ENCODE data around the gene NAT16. TPM values are rescaled to one million over a fixed set of nuclear protein-coding genes. Genes with fewer than 3 reads are reported as not detected.

Gene NAT16
- polyA plus RNA-seq, 1 experiment = 0.02 TPM

DNA sequence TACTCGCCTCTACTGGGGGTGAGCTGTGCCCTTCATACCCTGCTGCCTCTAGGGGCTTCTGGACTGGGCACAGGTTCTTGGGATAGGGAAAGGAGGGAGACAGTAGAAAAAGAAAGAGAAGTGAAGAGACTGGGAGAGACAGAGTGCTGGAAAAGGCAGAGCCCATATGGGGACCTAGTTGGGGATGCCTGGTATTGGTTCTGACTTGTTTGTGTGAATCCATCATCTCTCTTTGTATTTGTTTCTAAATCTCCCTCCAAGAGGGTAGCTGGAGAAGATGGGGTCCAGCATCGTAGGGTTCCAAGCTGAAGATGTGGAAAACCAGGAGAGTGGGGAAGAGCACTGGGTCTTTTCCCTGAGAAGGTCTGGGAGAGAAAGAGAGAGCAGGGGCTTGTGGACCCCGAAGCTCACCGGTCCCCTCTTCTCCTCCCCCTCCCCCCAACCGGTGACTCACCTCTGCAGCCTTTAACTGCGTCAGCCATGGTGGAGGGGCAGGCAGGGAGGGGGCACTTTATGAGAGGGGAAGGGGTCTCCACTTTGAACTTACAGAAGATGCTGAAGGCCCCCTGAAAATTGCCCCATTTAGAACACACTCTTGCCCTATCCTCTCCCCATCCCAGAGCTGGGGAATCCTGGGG is 11.6 kb downstream of the NAT16 start:
- TF ChIP-seq, protein P1, sequence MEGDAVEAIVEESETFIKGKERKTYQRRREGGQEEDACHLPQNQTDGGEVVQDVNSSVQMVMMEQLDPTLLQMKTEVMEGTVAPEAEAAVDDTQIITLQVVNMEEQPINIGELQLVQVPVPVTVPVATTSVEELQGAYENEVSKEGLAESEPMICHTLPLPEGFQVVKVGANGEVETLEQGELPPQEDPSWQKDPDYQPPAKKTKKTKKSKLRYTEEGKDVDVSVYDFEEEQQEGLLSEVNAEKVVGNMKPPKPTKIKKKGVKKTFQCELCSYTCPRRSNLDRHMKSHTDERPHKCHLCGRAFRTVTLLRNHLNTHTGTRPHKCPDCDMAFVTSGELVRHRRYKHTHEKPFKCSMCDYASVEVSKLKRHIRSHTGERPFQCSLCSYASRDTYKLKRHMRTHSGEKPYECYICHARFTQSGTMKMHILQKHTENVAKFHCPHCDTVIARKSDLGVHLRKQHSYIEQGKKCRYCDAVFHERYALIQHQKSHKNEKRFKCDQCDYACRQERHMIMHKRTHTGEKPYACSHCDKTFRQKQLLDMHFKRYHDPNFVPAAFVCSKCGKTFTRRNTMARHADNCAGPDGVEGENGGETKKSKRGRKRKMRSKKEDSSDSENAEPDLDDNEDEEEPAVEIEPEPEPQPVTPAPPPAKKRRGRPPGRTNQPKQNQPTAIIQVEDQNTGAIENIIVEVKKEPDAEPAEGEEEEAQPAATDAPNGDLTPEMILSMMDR (IDR thresholded peaks at IDR 0.05; ENCODE audit: insufficient read depth, low read depth, low read length) = no peak
- DNase-seq (ENCODE audit: low read depth) = no peak
- ChIA-PET CTCF (interaction anchor here (0.9 to 1.8 kb wide), 3 partner anchors 24 to 50 kb away, joined by 3 to 8 read pairs (median 3); no protein-coding TSS in a partner anchor), POLR2A (no interaction called here)
- no peak overlapping the region for H3K4me3 ChIP-seq (ENCODE audit: low read depth, low read length)
- no peaks in the 10 kb centered on the region for H3K36me3 ChIP-seq (ENCODE audit: control insufficient read depth, insufficient read depth, low read length)
- H3K27me3 ChIP-seq (ENCODE audit: control insufficient read depth, insufficient read depth, low read length) = peaks cover 46% of the 10 kb centered on the region

DNA sequence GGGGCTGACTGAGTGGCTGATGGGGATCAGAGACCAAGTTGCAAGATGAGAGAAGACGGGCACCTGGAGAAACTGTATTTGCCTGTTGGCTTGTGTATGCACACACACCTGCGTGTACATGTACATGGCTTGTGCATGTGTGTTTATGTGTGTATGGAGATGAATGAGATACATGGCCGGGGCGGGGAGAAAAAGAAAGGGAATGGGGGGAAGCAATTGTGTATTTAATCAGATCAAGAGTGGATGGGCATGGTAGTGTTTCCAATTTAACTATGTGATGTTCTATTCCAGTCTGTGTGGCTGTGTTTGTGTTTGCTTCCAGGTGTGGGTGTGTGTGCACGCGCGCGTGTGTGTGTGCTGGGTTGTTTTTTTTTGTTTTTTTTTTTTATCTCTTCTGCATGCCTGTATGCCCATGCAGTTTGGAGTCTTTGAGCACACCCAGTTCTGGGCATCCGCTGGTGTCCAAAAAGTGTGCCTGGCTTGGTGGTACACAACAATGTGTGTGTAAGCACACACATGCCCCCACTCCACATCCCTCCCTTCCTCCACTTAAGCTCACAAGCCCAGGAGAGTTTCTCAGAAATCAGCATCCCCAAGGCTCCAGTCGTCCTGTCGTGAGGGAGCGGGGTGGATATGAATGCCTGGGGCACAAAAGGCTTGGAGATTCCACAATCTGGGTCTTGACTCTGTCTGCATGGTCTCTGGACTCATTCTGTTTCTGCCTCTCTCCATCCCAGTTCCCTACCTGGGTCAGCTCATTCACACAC is 12.3 kb downstream of the NAT16 start:
- Histone ChIP-seq H3K27me3 (ENCODE audit: control insufficient read depth, insufficient read depth, low read length) (peaks cover 44% of the 10 kb centered on the region), H3K4me3 (ENCODE audit: low read depth, low read length) (no peak overlapping the region), H3K36me3 (ENCODE audit: control insufficient read depth, insufficient read depth, low read length) (no peaks in the 10 kb centered on the region)
- CTCF ChIA-PET = interaction anchor here (0.9 to 1.8 kb wide), 3 partner anchors 24 to 51 kb away, joined by 3 to 8 read pairs (median 3); no protein-coding TSS in a partner anchor
- POLR2A ChIA-PET = no interaction called here
- DNase-seq (ENCODE audit: low read depth) = no peak
- TF ChIP-seq, protein P1 (IDR thresholded peaks at IDR 0.05; ENCODE audit: insufficient read depth, low read depth, low read length) = no peak

DNA sequence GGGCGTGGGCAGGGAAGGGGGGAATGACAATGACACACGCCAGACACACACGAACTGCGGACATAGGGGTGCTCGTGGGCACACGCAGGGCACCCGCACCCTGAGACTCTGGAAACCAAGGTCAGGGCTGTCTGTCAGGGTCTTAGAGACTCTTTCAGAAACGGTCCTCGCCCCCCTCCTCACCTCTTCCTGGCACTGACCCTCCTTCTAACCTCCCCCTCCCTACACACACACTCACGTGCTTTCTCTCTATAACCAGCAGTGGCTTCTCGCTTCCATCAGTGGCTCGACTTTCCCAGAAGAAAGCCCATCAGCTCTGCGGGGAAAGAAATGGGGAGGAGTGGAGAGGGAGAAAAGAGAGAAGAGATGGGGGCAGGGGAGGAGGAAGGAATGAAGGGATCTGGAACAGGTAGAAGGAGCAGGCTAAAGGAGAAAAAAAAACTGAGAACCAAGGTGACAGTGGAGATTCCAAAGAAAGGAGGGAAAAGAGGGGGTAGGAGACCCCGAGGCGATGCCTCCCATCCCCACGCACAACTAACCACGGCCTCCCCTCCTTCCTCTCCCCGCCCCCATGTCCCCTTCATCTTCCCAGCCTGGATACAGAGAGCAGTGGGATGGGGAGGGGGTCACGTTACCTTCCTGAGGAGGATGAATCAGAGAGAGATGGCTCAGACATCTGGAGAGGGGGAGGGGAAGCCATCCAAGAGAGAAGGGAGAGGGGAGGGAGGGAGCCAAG is 13.0 kb downstream of the NAT16 start:
- TF ChIP-seq, protein P1 (IDR thresholded peaks at IDR 0.05; ENCODE audit: insufficient read depth, low read depth, low read length) = no peak
- Histone ChIP-seq H3K27me3 (ENCODE audit: control insufficient read depth, insufficient read depth, low read length) (peaks cover 37% of the 10 kb centered on the region), H3K4me3 (ENCODE audit: low read depth, low read length) (no peak overlapping the region), H3K36me3 (ENCODE audit: control insufficient read depth, insufficient read depth, low read length) (no peaks in the 10 kb centered on the region)
- ChIA-PET POLR2A (no interaction called here), CTCF (interaction anchor here (0.6 kb wide), 1 partner anchor 23 kb away, joined by 4 read pairs; no protein-coding TSS in a partner anchor)
- DNase-seq (ENCODE audit: low read depth) = no peak

DNA sequence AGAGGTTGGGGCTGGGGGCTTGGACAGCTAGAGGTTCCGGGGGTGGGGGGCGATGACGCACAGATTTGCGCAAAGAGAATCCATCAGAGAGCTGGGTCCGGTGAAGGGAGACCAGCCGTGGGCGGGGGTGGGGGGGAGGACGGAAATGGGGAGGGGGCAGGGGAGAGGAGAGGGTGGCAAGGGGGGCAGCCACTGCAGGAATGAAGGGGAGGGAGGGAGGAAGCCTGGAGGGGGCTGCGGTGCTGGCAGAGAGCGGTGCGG is 13.5 kb downstream of the NAT16 start:
- TF ChIP-seq, protein P1 (IDR thresholded peaks at IDR 0.05; ENCODE audit: insufficient read depth, low read depth, low read length) = no peak
- Histone ChIP-seq H3K27me3 (ENCODE audit: control insufficient read depth, insufficient read depth, low read length) (peaks cover 33% of the 10 kb centered on the region), H3K36me3 (ENCODE audit: control insufficient read depth, insufficient read depth, low read length) (no peaks in the 10 kb centered on the region), H3K4me3 (ENCODE audit: low read depth, low read length) (no peak overlapping the region)
- ChIA-PET CTCF (interaction anchor here (0.6 kb wide), 1 partner anchor 23 kb away, joined by 4 read pairs; no protein-coding TSS in a partner anchor), POLR2A (no interaction called here)
- no peak for DNase-seq (ENCODE audit: low read depth)

Measured in BJ (cell line).